ENCODE measurements around the gene BCL2.
A peak's percentile ranks its signal among the peaks of the same experiment; 100 is the strongest.

Gene BCL2

GRCh38 chr18:63150942-63151421 is 168.6 kb downstream of the BCL2 start:
- DNase-seq (ENCODE audit: extremely low spot score, insufficient read length, low read depth) (no peak), FAIRE-seq (peak; percentile 82)

GRCh38 chr18:63150326-63150725 is 169.2 kb downstream of the BCL2 start:
- FAIRE-seq, result no peak

GRCh38 chr18:63149302-63149587 is 170.3 kb downstream of the BCL2 start:
- no peak for DNase-seq (ENCODE audit: extremely low spot score, insufficient read length, low read depth)
- FAIRE-seq, result peak; percentile 67

More at GRCh38 chr18:63150326-63150725, 169.2 kb downstream of the BCL2 start:
- DNase-seq (ENCODE audit: extremely low spot score, insufficient read length, low read depth), result no peak

GRCh38 chr18:63148449-63149301 is 170.9 kb downstream of the BCL2 start:
- DNase-seq (ENCODE audit: extremely low spot score, insufficient read length, low read depth), result no peak
- FAIRE-seq, result peak; percentile 15

DNA sequence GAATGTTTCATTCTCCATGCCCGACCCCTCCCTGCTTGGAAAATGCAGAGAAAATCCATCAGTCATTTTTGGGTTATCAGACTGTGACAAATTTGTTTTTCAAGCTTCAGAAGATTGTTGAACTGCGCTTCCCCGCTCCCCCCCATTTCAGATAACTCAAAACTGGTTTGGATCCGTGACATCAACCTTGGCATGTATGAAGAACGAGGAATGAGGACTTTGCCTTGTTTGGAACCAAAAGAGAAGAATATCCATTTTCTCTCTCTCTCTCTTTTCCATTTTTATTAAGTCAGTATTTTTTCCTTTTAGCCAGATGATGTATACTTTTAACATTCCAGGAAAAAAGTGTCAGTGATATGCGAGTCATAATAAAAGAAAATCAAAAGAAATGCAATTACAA is 171.6 kb downstream of the BCL2 start:
- DNase-seq (ENCODE audit: extremely low spot score, insufficient read length, low read depth), result no peak
- FAIRE-seq, result no peak

GRCh38 chr18:63146828-63147409 is 172.7 kb downstream of the BCL2 start:
- FAIRE-seq (peak; percentile 79), DNase-seq (ENCODE audit: extremely low spot score, insufficient read length, low read depth) (no peak)

- FAIRE-seq (no peak), DNase-seq (ENCODE audit: extremely low spot score, insufficient read length, low read depth) (no peak)
These were observed 173.6 kb downstream of the BCL2 start for GRCh38 chr18:63145851-63146555.

DNA sequence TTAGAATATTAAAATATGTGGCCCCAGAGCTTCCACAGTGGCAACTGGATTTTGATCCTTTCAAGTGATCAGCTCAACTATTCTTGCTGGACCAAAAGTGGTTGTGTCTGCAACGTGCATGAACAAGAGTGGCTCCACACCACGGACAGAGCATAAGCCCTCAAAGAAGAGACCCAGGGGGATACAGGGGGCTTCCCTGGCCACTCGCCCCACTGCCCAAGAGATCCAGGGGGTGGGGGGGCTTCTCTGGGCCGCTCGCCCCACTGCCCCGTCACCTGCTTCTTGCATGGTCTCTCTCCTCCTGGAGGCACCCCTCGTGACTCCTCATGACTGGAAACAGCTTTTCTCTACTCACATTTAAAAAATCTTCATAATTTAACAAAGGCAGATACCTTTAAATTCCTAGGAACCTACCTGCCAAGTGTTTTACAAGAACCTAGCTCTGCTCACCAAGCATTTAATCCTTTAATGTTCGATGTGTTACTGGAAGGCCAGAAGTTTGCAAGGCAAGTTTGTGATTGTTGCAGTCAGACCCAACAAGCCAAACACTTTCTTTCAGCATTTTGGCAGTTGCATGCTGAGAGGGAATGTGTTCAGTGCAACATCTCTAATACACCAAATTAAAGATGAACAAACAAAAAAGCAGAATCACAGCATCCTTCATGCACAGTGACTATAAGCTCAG is 174.3 kb downstream of the BCL2 start:
- DNase-seq (ENCODE audit: extremely low spot score, insufficient read length, low read depth), result no peak
- no peak for FAIRE-seq

DNA sequence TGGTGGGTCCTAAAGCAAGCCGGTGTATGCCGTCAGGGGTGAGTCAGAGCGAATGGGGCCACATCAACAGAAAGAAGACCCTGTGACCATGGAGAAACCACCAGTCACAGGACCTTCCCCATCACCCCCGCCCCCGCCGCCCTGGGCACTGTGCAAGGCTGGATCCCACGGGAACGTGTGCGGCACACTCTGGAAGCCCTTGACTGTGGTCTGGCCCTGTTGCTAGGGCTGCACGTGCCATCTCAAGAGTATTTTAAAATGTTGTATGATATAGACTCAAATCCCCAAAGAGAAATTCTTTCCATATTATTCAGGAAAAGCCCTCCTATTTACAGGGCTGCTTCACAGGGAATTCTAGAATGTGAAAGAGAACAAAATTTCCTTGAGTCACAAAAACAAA is 174.8 kb downstream of the BCL2 start:
- FAIRE-seq, result no peak
- no peak for DNase-seq (ENCODE audit: extremely low spot score, insufficient read length, low read depth)

GRCh38 chr18:63143330-63143771 is 176.2 kb downstream of the BCL2 start:
- DNase-seq (ENCODE audit: extremely low spot score, insufficient read length, low read depth) (no peak), FAIRE-seq (no peak)

DNA sequence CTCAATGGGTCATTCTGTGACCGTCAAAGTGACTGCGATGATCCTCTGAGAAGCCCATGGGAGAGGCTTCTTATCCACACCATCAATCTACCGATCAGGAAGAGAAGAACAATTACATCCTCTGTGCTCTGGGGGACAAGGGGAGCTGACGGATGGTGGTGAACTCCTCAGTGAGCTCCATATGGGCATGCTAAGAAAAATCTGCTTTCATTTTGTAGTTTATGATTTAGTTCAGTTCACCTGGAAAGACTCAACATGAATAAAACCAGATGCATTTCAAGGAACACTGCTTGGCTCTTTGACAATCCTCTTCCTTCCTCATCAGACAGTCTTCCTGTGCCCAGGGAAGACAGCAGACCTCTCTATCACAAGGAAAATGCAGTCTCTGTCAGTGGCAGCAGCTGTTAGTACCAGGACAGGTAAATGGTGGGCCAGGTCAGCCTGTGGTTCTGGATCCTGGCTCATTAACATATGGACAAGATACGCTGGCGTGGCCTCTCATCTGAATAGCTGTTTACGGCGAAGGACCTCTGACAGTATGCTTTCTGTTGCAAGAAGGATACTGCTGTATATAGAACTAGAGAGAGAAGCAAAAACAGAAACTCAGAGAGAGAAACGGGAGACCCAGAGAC is 176.9 kb downstream of the BCL2 start:
- FAIRE-seq, result peak; percentile 70

GRCh38 chr18:63141778-63142176 is 177.8 kb downstream of the BCL2 start:
- FAIRE-seq (peak; percentile 98), DNase-seq (ENCODE audit: extremely low spot score, insufficient read length, low read depth) (peak; percentile 52)

More for the DNA sequence above, 176.9 kb downstream of the BCL2 start:
- no peak for DNase-seq (ENCODE audit: extremely low spot score, insufficient read length, low read depth)

GRCh38 chr18:63140997-63141777 is 178.4 kb downstream of the BCL2 start:
- FAIRE-seq, result no peak
- DNase-seq (ENCODE audit: extremely low spot score, insufficient read length, low read depth), result no peak

- no peak for FAIRE-seq
These were observed 179.5 kb downstream of the BCL2 start for GRCh38 chr18:63140038-63140450.

GRCh38 chr18:63138436-63139340 is 180.9 kb downstream of the BCL2 start:
- no peak for DNase-seq (ENCODE audit: extremely low spot score, insufficient read length, low read depth)
- peak; percentile 98 for FAIRE-seq

More at GRCh38 chr18:63140038-63140450, 179.5 kb downstream of the BCL2 start:
- no peak for DNase-seq (ENCODE audit: extremely low spot score, insufficient read length, low read depth)

- FAIRE-seq, result no peak
These were observed 181.6 kb downstream of the BCL2 start for GRCh38 chr18:63137999-63138435.

DNA sequence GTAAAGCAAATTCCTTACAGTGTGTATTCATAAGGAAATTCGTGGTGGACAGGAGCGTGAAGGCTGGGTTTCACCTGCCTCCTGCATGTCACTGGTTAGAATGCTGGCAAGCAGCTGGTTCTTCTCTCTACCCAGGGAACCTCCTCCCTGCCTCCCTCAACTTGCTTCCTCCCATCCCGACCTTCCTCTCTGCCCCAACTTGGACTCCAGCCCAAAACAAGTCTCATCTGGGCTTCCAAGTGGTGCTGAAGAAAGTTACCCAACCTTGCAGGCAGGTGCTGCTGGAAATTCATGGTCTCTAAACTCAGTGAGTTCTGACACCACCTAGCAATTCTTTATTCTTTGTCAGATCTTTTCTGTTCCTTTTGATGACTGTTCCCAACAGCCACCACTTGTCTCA is 184.5 kb downstream of the BCL2 start:
- FAIRE-seq, result no peak

More at GRCh38 chr18:63137999-63138435, 181.6 kb downstream of the BCL2 start:
- no peak for DNase-seq (ENCODE audit: extremely low spot score, insufficient read length, low read depth)

DNA sequence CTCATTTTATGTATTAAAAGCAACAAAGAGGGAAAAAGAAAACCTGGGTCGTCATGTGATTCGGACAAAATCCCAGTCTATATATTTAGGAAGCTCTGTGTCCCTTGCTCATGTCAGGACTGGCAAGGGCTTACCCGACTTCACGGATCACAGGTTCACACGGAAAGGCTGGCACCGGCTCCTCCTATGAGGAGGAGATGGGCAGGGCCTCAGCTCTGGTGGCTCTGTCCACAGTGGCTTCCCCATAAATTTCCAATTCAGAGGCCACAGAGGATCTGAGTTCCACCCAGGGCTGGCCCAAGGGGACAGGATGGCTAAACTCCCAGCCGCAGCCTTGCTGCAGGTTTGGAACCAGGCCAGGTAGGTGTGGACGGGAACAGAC is 186.8 kb downstream of the BCL2 start:
- no peak for DNase-seq (ENCODE audit: extremely low spot score, insufficient read length, low read depth)
- no peak for FAIRE-seq

More for the DNA sequence above, 184.5 kb downstream of the BCL2 start:
- DNase-seq (ENCODE audit: extremely low spot score, insufficient read length, low read depth), result no peak
